ENCODE data around the gene TRIB2.

DNA sequence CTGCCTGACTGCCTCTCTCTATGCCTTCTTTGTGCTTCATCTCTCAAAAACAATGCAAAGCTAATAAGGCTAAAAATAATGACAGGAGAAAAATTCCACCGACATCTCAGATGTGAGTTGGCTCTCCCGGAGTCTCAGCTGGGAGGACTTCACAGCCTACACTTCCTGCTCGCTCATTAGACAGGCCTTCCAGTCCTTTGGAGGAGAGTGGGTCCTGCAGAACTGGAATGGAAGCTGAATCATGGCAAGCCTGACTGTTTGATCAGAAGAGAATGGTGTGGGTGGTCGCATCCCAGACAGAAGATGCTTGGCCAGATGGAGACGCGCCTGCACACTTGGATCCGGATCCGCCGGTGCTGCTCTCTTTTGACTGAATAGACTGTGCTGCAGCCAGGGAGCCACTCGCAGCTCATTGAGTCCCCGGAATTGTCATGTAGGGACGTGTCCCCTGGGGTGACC is 49.7 kb downstream of the TRIB2 start:
- TF ChIP-seq CTCF (IDR thresholded peaks at IDR 0.05) (no peak), POLR2AphosphoS5 (IDR thresholded peaks at IDR 0.05) (no peak), POLR2A (IDR thresholded peaks at IDR 0.05) (no peak)
